ENCODE data around the gene SLC39A11. TPM values are rescaled to one million over a fixed set of nuclear protein-coding genes. Genes with fewer than 3 reads are reported as not detected.

SLC39A11 gene
- total RNA-seq, 2 experiments from 2014 or later = 25.6 to 51.5 TPM

GRCh38 chr17:73045724-73046123 is 46.8 kb downstream of the SLC39A11 start:
- BruUV-seq (replicated peaks) = no TSS peak
- no peaks in the 10 kb centered on the region for H3K79me2 ChIP-seq (ENCODE audit: insufficient read depth, low read depth, low read length)
- no peak for DNase-seq (ENCODE audit: low spot score)

GRCh38 chr17:73043686-73044581 is 48.6 kb downstream of the SLC39A11 start:
- BruUV-seq (replicated peaks) = no TSS peak
- Histone ChIP-seq H3K9me2 (ENCODE audit: insufficient read depth, low read length) (no peaks in the 10 kb centered on the region), H3K4me2 (ENCODE audit: low read length) (no peak overlapping the region), H3K9me3 (ENCODE audit: low read length) (no peaks in the 10 kb centered on the region), H2AFZ (ENCODE audit: low read length) (no peak overlapping the region), H3K36me3 (ENCODE audit: insufficient read depth, low read length) (no peaks in the 10 kb centered on the region), H3K79me2 (ENCODE audit: insufficient read depth, low read depth, low read length) (no peaks in the 10 kb centered on the region), H3K4me3 (ENCODE audit: low read depth, low read length, poor library complexity, severe bottlenecking) (no peak overlapping the region), H3K4me1 (ENCODE audit: insufficient read depth, low read length, poor library complexity, severe bottlenecking) (no peaks in the 10 kb centered on the region), H4K20me1 (ENCODE audit: insufficient read depth, low read length) (no peaks in the 10 kb centered on the region), H3K27ac (ENCODE audit: low read depth, low read length, poor library complexity, severe bottlenecking) (no peak overlapping the region)
- no peak for DNase-seq (ENCODE audit: low spot score)
- POLR2A ChIA-PET = interaction anchor here (0.7 to 1.0 kb wide), 4 partner anchors 10 to 135 kb away, joined by 3 read pairs; no protein-coding TSS in a partner anchor
- TF ChIP-seq EZH2phosphoT487 (IDR thresholded peaks at IDR 0.05; ENCODE audit: borderline replicate concordance, low read depth, low read length) (no peak), CTCF (conservative IDR thresholded peaks at IDR 0.05; ENCODE audit: low read length) (no peak)
- CTCF ChIA-PET (ENCODE audit: unreplicated experiment) = interaction anchor here (0.8 kb wide), 1 partner anchor 17 kb away, joined by 4 read pairs; no protein-coding TSS in a partner anchor
- intact Hi-C loops (cut with micrococcal nuclease; ENCODE audit: unreplicated experiment) = no loop called here

More at GRCh38 chr17:73045724-73046123, 46.8 kb downstream of the SLC39A11 start:
- Histone ChIP-seq H2AFZ (ENCODE audit: low read length) (no peak overlapping the region), H3K9me3 (ENCODE audit: low read length) (no peaks in the 10 kb centered on the region), H3K27ac (ENCODE audit: low read depth, low read length, poor library complexity, severe bottlenecking) (no peak overlapping the region), H3K4me1 (ENCODE audit: insufficient read depth, low read length, poor library complexity, severe bottlenecking) (no peaks in the 10 kb centered on the region), H3K4me2 (ENCODE audit: low read length) (no peak overlapping the region), H3K36me3 (ENCODE audit: insufficient read depth, low read length) (no peaks in the 10 kb centered on the region), H4K20me1 (ENCODE audit: insufficient read depth, low read length) (no peaks in the 10 kb centered on the region), H3K4me3 (ENCODE audit: low read depth, low read length, poor library complexity, severe bottlenecking) (no peak overlapping the region), H3K9me2 (ENCODE audit: insufficient read depth, low read length) (no peaks in the 10 kb centered on the region)
- intact Hi-C loops (cut with micrococcal nuclease; ENCODE audit: unreplicated experiment) = no loop called here
- no peak for TF ChIP-seq CTCF (conservative IDR thresholded peaks at IDR 0.05; ENCODE audit: low read length)
- no peak for TF ChIP-seq EZH2phosphoT487 (IDR thresholded peaks at IDR 0.05; ENCODE audit: borderline replicate concordance, low read depth, low read length)
- ChIA-PET CTCF (ENCODE audit: unreplicated experiment) (no interaction called here), POLR2A (interaction anchor here (0.7 kb wide), 1 partner anchor 12 kb away, joined by 10 read pairs; no protein-coding TSS in a partner anchor)

Measured in OCI-LY7 (cell line).